ENCODE measurements around the gene PLCD3.

Gene PLCD3

GRCh38 chr17:45060797-45061605 is 71.3 kb downstream of the PLCD3 start, which contains the start of gene NMT1:
Gene NMT1, plus strand, starts transcription at chr17:45061317. Its CDS starts 13 bp downstream, at chr17:45061330.
- DNase-seq, result peak; percentile 92

- DNase-seq, result no peak
Measured at GRCh38 chr17:45060382-45060796, 71.9 kb downstream of the PLCD3 start.
